Endothelial cell of umbilical vein (primary cell): ENCODE data around the gene DEXI. TPM values are rescaled to one million over a fixed set of nuclear protein-coding genes. Genes with fewer than 3 reads are reported as not detected.

Source experiments
- BruUV-seq: library from RNA; stranded (reverse); fragments of 400-500 nt; replicated peaks from 2 replicates; lab custom pipeline; 2021; lab: Mats Ljungman, UMichigan
- CTCF ChIA-PET: fragments of 300-600, 350-600 bp; sonication (Branson Sonifier 250); formaldehyde crosslinking; loops from one replicate; lab custom pipeline; 2021; ENCODE audit warnings: antibody characterized with exemption, inconsistent platforms; lab: Charles Lee
- POLR2A ChIA-PET: fragments of 300-600, 350-600 bp; sonication (Branson Sonifier 250); formaldehyde crosslinking; loops from one replicate; lab custom pipeline; 2021; ENCODE audit warnings: antibody characterized with exemption, inconsistent platforms; lab: Charles Lee
- DNase-seq: peaks from one replicate; pipeline ENCODE4 v3.0.0-alpha.2; 2011; ENCODE audit warnings: low read depth, low spot score
- FAIRE-seq: peaks from 2 replicates; lab custom pipeline; 2011; peaks lifted over from hg19 to GRCh38; lab: Jason Lieb, UNC
- H2AFZ ChIP-seq: 2 replicates; pipeline ENCODE4 v1.6.0; 2012; ENCODE audit warnings: low read depth, low read length, control low read depth, inconsistent platforms
- H3K27ac ChIP-seq: 2 replicates; pipeline ENCODE4 v1.5.1; 2011; ENCODE audit warnings: low read depth, mild to moderate bottlenecking, control low read depth, low read length, moderate library complexity; ENCODE audit not compliant: insufficient read depth
- H3K27me3 ChIP-seq, 2 experiments: 2 replicates each; pipeline versions ENCODE4 v1.6.0 to v1.6.1; 2011; ENCODE audit warnings: low read length in 2 of 2, mixed read lengths in 1 of 2; ENCODE audit not compliant: control insufficient read depth in 2 of 2, insufficient read depth in 2 of 2
- H3K36me3 ChIP-seq, 2 experiments: 2 replicates in 1 of 2; 3 replicates in 1 of 2; pipeline ENCODE4 v1.5.1; 2011; ENCODE audit warnings: low read length in 2 of 2, mild to moderate bottlenecking in 1 of 2, moderate library complexity in 1 of 2; ENCODE audit not compliant: control insufficient read depth in 2 of 2, insufficient read depth in 2 of 2; ENCODE audit errors: extremely low read depth in 1 of 2
- H3K4me1 ChIP-seq: 3 replicates; pipeline ENCODE4 v1.5.1; 2011; ENCODE audit warnings: mild to moderate bottlenecking, low read length; ENCODE audit not compliant: control insufficient read depth, insufficient read depth; ENCODE audit errors: extremely low read depth
- H3K4me2 ChIP-seq: 2 replicates; pipeline ENCODE4 v1.6.1; 2011; ENCODE audit warnings: low read length, control low read depth, mixed read lengths; ENCODE audit not compliant: insufficient read depth
- H3K4me3 ChIP-seq, 3 experiments: fragments of 200-600 bp in 1 of 3; sonication (generic), shearing (Covaris generic) in 1 of 3; replicated peaks in 1 of 3; 2 replicates each; pipeline ENCODE4 v1.5.1; 2011 to 2016; ENCODE audit warnings: control low read depth in 3 of 3, low read length in 3 of 3, mild to moderate bottlenecking in 2 of 3, inconsistent platforms in 1 of 3, low read depth in 1 of 3, moderate library complexity in 1 of 3; ENCODE audit not compliant: insufficient read depth in 1 of 3
- H3K79me2 ChIP-seq: 2 replicates; pipeline ENCODE4 v1.6.0; 2012; ENCODE audit warnings: low read length, inconsistent platforms; ENCODE audit not compliant: control insufficient read depth, insufficient read depth
- H3K9ac ChIP-seq: replicated peaks from 2 replicates; pipeline ENCODE3; 2011; ENCODE audit warnings: low read length, control low read depth; ENCODE audit not compliant: insufficient read depth; ENCODE audit errors: extremely low read depth
- H3K9me1 ChIP-seq: replicated peaks from 3 replicates; pipeline ENCODE4 v1.6.0; 2011; ENCODE audit warnings: mild to moderate bottlenecking, low read length; ENCODE audit not compliant: control insufficient read depth, insufficient read depth; ENCODE audit errors: extremely low read depth
- H3K9me3 ChIP-seq: replicated peaks from 2 replicates; pipeline ENCODE4 v1.5.1; 2012; ENCODE audit warnings: low read length, inconsistent platforms; ENCODE audit not compliant: control insufficient read depth, insufficient read depth
- H4K20me1 ChIP-seq: replicated peaks from 2 replicates; pipeline ENCODE3; 2011; ENCODE audit warnings: mild to moderate bottlenecking, low read length; ENCODE audit not compliant: control insufficient read depth, insufficient read depth; ENCODE audit errors: extremely low read depth
- EZH2 ChIP-seq: IDR thresholded peaks from 2 replicates; pipeline ENCODE4 v1.6.1; 2012; ENCODE audit warnings: borderline replicate concordance, low read depth, mild to moderate bottlenecking, moderate library complexity, low read length, inconsistent platforms; ENCODE audit not compliant: severe bottlenecking
- FOS ChIP-seq: IDR thresholded peaks from 2 replicates; pipeline ENCODE4 v1.6.1; 2011; ENCODE audit warnings: mild to moderate bottlenecking, low read length, moderate library complexity, borderline replicate concordance; ENCODE audit not compliant: insufficient read depth
- GATA2 ChIP-seq: IDR thresholded peaks from 2 replicates; pipeline ENCODE4 v1.7.0; 2011; ENCODE audit warnings: low read depth, mild to moderate bottlenecking, moderate library complexity, mixed read lengths, low read length; ENCODE audit not compliant: insufficient read length, insufficient read depth
- JUN ChIP-seq: IDR thresholded peaks from 2 replicates; pipeline ENCODE4 v1.6.1; 2011; ENCODE audit warnings: borderline replicate concordance, low read depth; ENCODE audit not compliant: insufficient read length, insufficient read depth
- MYC ChIP-seq: IDR thresholded peaks from one replicate; pipeline ENCODE4 v1.6.1; 2011; ENCODE audit warnings: mild to moderate bottlenecking, low read depth, low read length
- POLR2A ChIP-seq: IDR thresholded peaks from 2 replicates; pipeline ENCODE4 v1.6.1; 2012; ENCODE audit warnings: low read depth, mild to moderate bottlenecking, control low read depth, low read length
- POLR2AphosphoS5 ChIP-seq: IDR thresholded peaks from 2 replicates; pipeline ENCODE4 v1.6.1; 2012; ENCODE audit warnings: low read depth, mild to moderate bottlenecking, control low read depth, low read length, moderate library complexity; ENCODE audit not compliant: insufficient read depth
- dilution Hi-C: fragments of 300-500 bp; cut with MboI; formaldehyde crosslinking; loops from one replicate; pipeline ENCODE4 v1.15.0; 2019; ENCODE audit warnings: low sequenced_read_pairs; ENCODE audit not compliant: extremely low pct_ligation_motif_present
- intact Hi-C: fragments of 100-400 bp; cut with micrococcal nuclease; formaldehyde crosslinking; loops from one replicate; pipeline ENCODE4 v1.10.0; 2022
- polyA plus RNA-seq, 4 experiments: library from polyadenylated mRNA; depleted of rRNA in 3 of 4; stranded (reverse) in 3 of 4; unstranded in 1 of 4; fragments of >200 nt; gene quantifications; 2 replicates each; pipeline versions ENCODE4 v1.2.1 to v1.2.3, GENCODE V29; 2011 to 2012; ENCODE audit warnings: missing spikeins in 1 of 4
- total RNA-seq: library from RNA; stranded (reverse); gene quantifications from 2 replicates; pipeline ENCODE4 v1.2.3, GENCODE V29; 2021
- TF ChIP-seq, protein P1 (sequence below), 2 donors: IDR thresholded peaks; 1 replicate in 1 of 2; 2 replicates in 1 of 2; pipeline ENCODE4 v1.5.1; 2011; ENCODE audit warnings: low read length in 2 of 2, mild to moderate bottlenecking in 2 of 2, moderate library complexity in 2 of 2, control low read depth in 1 of 2, inconsistent platforms in 1 of 2, low read depth in 1 of 2; ENCODE audit not compliant: insufficient read depth in 1 of 2; ENCODE audit errors: extremely low read depth in 1 of 2
- TF ChIP-seq, protein P2 (sequence below): IDR thresholded peaks from 2 replicates; pipeline ENCODE4 v1.6.1; 2011; ENCODE audit not compliant: insufficient read depth, insufficient read length

Gene DEXI
- total and polyA plus RNA-seq, 2 donors (not counting 3 experiments of a cell fraction or from before 2014, with no cell fraction given): 32.8 to 69.5 TPM

DNA sequence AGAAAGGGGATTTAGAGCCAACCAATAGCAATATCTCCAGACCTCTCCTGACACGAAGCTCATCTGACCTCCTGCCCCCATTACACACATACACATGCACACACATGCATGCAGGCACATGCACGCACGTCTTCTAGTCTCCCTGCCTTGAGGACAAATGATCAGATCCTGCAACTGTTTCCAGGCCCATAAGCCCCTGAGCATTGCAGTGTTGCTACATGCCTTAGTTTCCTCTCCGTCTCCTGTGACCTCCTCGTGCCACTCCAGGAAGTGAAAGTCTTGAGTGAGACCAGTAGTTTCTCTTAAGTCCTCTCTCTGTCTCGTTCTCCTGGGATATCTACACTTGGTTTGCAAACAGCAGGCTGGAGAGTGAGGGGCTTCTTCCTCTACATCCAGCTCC, 57.0 kb downstream of the DEXI start:
- Histone ChIP-seq H3K4me2 (no peak overlapping the region), H4K20me1 (no peaks in the 10 kb centered on the region), H3K9me3 (no peaks in the 10 kb centered on the region), H3K4me1 (no peaks in the 10 kb centered on the region), H3K4me3 (no peak overlapping the region), H3K9me1 (no peaks in the 10 kb centered on the region), H2AFZ (no peak overlapping the region), H3K79me2 (no peaks in the 10 kb centered on the region), H3K36me3 (no peaks in the 10 kb centered on the region), H3K27me3 (no peaks in the 10 kb centered on the region), H3K27ac (no peak overlapping the region), H3K9ac (no peak overlapping the region)
- TF ChIP-seq JUN (no peak), EZH2 (no peak), POLR2AphosphoS5 (no peak), POLR2A (no peak), FOS (no peak), MYC (no peak), GATA2 (no peak)
- TF ChIP-seq, protein P1, sequence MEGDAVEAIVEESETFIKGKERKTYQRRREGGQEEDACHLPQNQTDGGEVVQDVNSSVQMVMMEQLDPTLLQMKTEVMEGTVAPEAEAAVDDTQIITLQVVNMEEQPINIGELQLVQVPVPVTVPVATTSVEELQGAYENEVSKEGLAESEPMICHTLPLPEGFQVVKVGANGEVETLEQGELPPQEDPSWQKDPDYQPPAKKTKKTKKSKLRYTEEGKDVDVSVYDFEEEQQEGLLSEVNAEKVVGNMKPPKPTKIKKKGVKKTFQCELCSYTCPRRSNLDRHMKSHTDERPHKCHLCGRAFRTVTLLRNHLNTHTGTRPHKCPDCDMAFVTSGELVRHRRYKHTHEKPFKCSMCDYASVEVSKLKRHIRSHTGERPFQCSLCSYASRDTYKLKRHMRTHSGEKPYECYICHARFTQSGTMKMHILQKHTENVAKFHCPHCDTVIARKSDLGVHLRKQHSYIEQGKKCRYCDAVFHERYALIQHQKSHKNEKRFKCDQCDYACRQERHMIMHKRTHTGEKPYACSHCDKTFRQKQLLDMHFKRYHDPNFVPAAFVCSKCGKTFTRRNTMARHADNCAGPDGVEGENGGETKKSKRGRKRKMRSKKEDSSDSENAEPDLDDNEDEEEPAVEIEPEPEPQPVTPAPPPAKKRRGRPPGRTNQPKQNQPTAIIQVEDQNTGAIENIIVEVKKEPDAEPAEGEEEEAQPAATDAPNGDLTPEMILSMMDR (IDR thresholded peaks at IDR 0.05; ENCODE audit: extremely low read depth in 1 of 2, insufficient read depth in 1 of 2, low read depth in 1 of 2, low read length in 2 of 2): no peak
- TF ChIP-seq, protein P2, sequence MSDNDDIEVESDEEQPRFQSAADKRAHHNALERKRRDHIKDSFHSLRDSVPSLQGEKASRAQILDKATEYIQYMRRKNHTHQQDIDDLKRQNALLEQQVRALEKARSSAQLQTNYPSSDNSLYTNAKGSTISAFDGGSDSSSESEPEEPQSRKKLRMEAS: no peak
- intact Hi-C loops (no loop called here), dilution Hi-C loops (no loop called here)
- ChIA-PET CTCF (no interaction called here), POLR2A (no interaction called here)
- no peak for FAIRE-seq
- DNase-seq: no peak
- no TSS peak for BruUV-seq
